ENCODE results near the gene THNSL1.
A peak's percentile ranks its signal among the peaks of the same experiment; 100 is the strongest.
"Not testable (repeated sequence)": the region's sequence is repeated elsewhere in the genome, so short reads cannot be mapped to it uniquely, and the experiment has no call there.

THNSL1 gene

DNA sequence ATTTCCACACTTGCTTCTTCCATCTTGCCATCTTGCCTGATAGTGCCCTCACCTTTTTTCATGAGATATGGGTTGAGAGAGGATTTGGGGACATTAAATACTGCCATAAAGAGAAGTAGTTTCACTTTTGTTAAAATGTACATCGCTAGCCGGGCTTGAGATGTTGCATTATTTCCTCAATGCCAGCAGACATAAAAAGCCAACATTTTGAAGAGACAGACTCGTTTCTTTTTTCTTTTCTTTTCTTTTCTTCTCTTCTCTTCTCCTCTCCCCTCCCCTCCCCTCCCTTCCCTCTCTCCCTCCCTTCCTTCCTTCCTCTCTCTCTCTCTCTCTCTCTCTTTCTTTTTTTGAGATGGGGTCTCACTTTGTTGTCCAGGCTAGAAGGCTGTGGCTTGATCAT lies 18.4 kb upstream of the THNSL1 start:
- DNase-seq: no peak

DNA sequence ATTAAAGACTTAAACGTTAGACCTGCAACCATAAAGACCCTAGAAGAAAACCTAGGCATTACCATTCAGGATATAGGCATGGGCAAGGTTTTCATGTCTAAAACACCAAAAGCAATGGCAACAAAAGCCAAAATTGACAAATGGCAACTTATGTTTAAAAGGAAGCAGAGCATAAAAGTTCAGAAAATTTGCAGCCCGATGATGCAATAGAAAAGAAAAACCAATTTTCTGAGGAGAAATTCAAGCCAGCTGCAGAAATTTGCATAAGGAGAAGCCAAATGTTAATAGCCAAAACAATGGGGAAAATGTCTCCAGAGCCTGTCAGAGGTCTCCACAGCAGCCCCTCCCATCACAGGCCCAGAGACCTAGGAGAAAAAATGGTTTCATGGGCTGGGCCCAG lies 4.8 kb upstream of the THNSL1 start:
- not testable (repeated sequence) for DNase-seq

DNA sequence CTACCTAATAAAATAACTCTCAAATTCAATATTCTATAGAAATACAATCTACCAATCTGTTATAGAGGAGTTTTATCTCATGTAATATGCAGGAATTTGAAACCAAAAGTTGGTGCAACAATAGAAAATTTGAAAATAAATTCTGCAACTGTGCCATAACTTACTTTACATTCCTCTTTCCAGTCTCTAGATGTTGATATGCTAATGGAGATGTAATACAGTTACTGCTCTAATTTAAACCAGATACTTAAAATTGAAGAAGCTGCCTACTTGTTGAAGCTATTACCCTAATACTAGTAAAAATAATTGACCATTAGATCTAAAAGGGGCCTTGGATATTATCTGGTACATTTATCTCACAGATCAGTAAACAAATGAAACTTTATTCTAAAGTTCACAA lies 1.8 kb upstream of the THNSL1 start:
- DNase-seq: no peak

DNA sequence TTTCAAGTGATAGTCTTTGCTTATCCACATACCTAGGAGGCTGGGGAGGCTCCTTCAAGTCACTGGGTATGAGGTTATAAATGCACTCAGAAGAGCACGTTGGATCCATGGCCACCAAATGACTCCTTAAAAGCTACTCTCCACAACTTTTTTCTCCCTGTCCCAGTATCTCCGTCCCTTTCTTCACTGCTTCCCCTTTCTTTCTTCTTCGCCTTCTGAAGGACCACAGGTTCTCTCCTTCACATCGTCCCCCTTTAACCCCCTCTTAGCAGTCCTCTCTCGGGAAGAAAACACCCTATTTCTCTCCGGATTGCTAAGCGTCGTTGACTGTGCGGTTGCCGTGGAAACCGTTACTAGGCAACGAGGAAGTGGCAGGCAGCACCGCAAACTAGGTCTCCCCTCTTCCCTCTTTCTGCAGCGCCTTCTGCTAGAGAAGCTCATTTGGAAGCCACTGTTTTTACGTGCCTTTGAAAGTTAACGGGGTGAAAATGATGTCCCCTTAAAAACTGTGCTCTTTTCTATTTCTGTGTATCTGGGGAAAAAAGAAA lies 510 bp upstream of the THNSL1 start, which contains the start of gene ENKUR:
TSS of gene ENKUR (minus strand) at position 331 of the 548 bp plus-strand sequence. CDS start at position 109, 222 bp downstream.
- peak; percentile 64 to 90 for DNase-seq

DNA sequence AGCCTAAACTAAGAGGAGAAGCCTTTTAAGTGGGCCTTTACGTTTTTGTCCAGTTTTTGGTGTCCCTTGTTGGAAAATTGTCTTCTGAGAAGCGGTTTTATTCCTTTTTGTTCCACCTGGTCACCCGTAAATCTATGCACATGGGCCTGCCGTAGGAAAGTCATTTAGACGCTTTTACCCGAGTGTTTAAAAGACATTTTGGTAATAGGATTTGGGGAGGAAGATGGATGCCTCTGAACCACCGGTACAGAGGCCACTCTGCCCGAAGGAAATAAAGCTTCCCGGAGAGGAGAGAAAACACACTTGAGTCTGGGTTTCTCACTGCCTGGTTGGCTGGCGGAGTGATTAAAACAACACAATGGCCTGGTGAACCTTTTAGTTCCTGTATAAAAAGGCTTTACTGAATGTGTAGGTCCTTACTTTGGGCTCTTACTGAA lies 760 bp downstream of the THNSL1 start:
- peak; percentile 0 to 46 for DNase-seq

DNA sequence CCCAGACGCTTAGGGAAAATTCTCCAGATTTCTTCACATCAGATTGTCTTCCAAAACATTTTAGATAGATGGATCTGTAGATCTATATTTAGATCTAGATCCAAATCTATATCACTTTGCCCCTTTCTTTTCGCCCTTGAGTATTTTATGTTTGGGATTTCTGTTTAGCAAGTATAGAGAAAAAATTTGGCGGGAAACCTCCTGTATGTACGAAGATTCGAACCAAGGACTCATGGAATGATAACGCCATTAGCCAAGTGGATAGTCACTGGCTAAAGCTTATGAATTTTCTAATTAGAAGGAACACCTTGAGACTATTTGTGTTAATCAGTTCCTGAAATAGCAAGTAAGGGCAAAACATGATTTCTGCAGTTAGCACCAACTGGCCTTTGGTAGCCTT lies 1.2 kb downstream of the THNSL1 start:
- no peak for DNase-seq

DNA sequence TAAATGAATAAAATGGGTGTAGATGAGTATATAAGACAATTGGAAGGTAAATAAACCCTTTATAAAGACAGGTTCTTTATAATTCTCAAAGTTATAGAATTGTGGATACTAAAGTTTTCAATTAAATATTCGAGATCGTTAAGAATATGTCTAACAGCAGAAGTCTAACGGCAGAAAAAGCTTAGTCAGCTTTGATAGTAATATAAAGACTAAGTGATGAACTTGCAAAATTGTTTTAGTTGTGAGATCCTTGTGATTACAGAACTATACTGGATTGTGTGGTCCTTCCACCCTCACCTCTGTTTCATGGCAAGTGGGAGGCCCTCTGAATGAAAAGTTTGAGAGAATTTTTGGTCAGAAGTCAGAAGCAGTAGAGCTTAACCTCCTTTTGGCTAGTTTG lies 2.3 kb downstream of the THNSL1 start:
- DNase-seq: no peak

DNA sequence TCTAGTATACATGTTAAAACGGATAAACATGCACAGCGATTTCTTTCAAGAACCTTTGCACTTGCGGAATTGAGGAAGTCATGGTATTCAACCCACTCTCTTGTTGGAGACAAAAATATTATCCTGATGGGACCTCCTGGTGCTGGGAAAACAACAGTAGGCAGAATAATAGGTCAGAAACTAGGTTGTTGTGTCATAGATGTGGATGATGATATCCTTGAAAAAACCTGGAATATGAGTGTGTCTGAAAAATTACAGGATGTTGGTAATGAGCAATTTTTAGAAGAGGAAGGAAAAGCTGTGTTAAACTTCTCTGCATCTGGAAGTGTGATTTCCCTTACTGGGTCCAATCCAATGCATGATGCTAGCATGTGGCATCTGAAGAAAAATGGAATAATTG lies 6.9 kb downstream of the THNSL1 start:
- no peak for DNase-seq

DNA sequence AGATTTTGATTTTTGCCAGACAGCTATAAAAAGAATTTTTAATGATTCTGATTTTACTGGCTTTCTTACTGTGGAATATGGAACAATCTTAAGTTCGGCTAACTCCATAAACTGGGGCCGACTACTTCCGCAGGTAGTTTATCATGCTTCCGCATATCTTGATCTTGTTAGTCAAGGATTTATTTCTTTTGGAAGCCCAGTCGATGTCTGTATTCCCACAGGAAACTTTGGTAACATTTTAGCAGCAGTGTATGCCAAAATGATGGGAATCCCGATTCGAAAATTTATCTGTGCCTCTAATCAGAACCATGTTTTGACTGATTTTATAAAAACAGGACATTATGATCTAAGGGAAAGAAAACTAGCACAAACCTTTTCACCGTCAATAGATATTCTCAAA lies 8.1 kb downstream of the THNSL1 start:
- no peak for DNase-seq

DNA sequence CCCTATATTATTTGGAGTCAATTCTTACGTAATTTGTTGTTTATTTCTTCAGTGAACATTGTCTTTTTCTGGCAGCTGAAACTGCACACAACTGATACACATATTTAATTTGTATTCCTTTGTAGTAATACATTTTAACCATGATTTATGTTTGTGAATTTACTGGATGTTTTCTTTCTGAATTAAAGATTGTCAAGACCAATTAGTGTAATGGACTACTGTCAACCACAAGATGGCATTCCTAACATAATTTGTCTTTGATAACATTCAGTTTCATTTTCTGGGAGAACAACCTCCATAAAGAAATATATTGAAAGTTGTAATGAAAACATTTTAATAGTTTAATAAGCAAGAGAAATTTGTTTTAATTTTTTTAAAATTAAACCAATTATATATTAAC lies 10.1 kb downstream of the THNSL1 start:
- DNase-seq: no peak

DNA sequence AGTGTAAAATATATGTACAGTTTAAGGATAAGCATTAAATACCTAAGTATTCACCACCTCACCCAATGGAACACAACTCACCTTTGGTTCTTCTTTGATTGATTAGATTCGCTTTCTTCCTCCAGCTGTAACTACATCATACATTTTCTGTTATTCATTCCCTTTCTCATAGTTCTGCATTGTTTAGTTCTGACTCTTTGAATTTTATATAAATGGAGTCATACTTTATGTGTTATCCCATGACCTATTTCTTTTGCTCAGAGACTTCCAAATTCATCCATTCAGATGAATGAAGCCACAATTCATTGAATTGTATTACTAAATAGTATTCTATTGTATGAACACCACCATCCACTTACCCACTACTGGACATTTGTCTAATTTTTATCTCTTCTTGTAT lies 12.3 kb downstream of the THNSL1 start:
- no peak for DNase-seq

DNA sequence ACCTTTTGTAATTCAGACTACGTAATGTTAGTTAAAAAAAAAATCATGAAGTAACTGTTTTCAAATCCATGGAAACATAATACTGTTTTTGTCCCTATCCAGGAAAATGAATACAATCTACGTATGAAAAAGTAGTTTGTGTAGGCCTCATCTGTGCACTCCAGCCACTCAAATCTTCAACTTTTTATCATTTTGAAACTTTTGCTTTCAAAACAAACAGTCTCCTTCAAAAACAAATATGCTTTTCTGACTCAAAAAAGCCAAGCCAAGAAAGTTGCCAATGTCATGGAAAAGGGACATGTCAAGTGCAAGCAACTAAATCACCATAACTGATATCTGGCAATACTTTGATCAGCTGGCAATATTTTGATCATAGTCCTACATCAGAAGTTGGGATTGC lies 13.1 kb downstream of the THNSL1 start:
- DNase-seq: no peak

DNA sequence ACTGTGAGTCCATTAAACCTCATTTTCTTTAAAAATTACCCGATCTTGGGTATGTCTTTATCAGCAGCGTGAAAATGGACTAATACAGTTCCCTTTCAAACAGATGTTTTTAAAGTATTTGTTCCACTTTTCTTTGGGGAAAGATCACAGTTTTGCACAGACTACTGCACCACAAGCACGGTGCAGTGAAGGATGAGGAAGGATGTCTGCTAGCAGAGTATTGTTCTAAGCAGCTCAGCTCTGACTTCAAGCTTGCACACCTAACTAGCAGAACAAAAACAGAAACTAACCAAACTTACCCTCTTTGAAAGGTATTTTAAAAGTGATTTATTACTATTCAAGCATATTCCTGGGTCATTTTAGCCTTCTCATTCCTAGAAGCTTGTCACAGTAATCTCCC lies 20.0 kb downstream of the THNSL1 start:
- DNase-seq: no peak

DNA sequence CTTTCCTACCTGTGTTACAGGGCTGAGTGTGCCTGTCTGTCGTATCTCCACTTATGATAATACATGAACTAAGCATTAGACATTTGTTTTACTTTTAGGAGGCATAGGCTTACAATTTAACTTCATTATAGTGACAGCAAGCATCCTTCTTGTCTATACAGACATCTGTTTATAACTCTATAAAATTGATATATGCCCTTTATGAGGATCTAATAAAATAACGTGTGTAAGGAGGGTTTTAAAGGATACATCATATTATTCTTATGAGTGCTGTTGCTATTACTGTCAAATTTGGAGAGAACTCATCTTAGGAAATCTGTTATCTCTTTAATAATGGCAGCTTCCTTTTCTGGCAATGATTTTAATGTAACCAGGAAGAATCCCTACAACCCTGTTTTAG lies 21.9 kb downstream of the THNSL1 start:
- no peak for DNase-seq

DNA sequence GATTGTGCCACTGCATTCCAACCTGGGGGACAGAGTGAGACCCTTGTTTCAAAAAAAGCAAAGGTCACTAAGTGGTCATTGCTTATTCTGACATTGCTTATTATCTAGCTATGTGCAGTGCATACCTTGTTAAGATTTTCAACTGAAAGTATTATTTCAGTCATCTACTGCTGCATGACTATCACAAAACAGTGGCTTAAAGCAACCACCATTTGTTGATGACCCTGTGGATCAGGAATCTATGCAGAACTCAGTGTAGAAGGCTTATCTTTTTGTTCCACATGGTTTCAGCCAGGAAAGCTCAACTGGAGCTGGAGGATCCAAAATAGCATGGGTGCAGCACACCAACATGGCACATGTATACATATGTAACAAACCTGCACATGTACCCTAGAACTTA lies 23.1 kb downstream of the THNSL1 start:
- DNase-seq: no peak

DNA sequence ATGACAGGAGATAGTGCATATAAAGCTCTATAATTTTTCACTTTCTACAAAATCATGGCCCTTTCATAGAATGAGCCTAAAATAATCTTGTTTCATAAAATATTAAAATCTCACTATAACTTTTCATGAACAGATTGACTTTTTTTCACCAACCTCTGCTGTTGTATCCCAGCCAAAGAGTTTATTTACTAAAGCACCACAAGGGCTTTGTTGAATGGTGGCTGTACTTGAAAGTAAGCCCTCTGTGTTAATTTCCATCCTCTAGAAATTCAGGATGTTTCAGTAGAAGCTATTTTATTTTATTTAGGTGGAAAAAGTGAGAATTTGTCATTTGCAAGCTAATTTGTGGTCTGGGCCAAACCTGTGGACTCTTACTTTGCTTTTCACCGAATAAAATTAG lies 30.2 kb downstream of the THNSL1 start:
- no peak for DNase-seq

DNA sequence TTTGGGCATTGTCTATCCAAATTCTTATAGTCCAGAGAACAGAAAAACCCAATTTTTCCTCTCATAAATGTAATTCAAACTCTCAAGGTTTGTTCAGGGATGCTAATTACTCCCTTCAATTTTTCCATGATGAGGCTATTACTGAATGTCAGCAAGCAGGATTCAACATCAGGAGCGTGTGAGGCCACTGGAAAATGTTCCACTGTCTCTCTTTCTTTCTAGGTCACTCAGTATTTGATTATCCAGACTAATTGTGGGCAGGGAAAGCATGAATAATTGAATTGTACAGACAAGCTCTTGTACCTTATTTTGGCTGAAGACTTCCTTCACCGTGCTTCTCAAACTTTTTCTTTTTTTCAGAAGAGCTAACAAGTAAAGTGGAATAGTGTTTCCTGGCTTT lies 30.7 kb downstream of the THNSL1 start:
- no peak for DNase-seq

DNA sequence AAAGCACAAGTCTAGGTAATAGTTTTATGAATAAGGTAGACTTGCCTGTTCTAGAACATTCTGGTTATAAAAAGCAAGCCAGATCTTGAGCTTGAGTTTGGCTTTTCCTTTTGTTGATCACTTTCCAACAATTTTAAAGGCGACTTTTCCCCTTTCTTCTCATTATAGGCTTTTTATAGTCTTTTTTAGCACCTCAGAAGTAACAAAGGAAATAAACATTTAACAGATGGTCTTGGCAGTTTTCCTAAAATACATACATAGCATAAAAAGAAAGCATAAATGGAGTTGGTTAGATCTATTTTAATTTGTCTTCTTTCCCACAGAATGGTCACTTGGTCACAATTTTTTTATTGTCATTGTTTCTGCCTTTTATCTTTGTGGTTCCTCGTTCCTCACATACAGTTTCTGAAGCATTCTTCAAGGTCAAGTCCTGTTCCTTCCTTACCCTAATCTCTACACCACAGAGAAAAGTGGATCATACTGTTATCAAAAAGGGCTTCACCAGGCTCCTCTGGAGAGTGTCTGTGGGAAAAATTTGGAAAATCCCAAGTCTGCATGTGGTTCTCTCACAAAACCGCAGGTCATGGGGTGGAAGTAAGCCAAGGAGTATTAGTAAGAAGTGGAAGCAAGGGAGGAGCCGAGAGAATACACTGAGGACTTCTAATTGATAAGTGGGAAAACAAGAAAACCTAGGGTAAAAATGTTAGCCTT lies 31.3 kb downstream of the THNSL1 start:
- no peak for DNase-seq

DNA sequence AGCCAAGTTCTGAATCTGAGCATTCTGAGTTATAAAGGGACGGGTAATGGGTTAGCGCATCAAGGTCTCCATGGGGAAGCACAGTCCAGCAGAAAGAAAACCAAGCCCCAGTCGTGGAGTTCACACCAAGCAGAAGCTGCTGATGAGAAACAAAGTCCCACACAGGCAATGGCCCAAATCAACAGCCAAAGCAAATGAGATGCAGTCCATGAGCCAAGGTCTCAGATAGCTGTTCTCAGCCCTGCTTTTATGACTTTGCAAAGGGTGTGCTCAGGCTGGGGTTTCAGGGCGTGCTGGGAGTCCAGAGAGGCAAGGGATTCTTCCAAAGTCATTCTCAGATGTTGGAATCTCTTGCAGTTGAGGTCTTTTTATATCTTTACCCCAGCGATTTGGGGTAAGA lies 32.0 kb downstream of the THNSL1 start:
- no peak for DNase-seq

DNA sequence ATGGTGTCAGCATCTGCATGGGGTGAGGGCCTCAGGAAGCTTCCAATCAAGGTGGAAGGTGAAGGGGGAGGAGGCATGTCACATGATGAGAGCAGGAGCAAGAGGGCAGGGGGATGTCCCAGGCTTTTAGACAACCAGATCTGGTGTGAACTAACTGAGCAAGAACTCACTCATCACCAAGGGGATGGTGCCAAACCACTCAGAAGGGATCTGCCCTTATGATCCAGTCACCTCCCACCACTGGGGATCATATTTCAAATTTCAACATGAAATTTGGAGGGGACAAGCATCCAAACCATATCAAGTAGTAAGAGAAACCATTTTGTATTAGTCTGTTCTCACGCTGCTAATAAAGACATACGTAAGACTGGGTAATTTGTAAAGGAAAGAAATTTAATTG lies 33.6 kb downstream of the THNSL1 start:
- DNase-seq: no peak

DNA sequence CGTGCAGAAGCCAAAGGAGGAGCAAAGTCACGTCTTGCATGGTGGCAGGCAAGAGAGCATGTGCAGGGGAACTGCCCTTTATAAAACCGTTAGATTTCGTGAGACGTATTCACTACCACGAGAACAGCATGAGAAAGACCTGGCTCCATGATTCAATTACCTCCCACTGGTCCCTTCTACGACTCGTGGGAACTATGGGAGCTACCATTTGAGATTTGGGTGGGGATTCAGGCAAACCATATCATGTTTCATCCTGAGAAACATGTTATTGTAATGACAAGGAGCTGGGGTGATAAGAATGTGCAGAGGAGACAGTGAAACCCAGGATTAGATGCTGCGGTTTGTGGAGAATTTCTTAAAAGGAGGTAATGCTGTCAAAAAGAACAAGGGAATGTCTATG lies 34.0 kb downstream of the THNSL1 start:
- DNase-seq: no peak

DNA sequence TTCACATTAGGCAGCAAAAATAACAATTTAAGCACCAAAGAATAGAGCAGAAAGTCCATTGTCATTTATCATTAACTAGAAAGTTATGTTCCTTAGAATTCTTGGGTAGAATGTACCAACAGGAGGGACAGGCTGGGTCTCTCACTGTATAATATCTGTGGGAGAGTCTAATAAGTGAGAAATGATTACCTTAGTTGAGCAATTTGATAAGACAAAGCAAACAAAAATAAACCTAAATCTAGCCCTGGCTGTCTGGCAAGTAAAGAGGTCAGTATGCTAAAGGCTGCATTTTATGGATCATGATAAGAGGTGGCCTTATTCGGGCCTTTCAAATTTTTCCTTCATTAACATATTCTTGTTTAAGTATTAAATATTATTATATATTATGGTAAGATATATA lies 35.6 kb downstream of the THNSL1 start:
- no peak for DNase-seq

DNA sequence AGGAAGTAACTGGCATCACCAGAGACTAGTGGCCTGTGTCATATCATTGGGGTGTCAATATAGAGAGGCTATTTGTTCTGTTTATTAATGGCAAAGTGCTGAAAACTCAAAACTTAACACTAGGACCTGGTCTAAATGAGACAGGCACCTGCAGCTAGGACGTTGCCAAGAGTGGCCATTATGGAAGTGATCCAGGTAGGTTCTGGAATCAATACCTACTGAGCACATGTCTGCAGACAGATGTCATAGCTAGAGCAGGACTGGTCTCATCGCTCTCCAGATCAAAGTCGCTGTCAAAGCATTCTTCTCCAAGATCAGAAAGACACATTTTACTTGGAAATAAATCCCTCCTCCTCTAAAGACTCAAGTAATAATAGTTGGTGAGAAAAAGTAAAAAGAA lies 40.3 kb downstream of the THNSL1 start:
- DNase-seq: no peak

DNA sequence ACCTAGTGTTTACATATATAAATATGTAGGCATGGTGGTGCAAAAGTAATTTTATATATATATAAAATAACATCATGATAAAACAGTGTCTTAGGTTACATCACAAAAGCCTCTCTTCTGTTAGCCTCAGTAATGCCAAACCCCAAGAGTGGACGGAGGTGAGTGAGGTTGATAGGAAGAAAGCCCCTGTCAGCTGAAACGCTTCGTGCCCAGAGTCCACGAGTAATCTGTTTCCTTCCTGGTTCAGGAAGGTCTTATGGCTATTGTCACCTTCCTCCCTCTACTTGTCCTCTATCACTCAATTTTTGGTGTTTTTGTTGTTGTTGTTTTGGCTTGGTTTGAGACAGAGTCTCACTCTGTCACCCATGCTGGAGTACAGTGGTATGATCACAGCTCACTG lies 41.5 kb downstream of the THNSL1 start:
- DNase-seq: no peak

DNA sequence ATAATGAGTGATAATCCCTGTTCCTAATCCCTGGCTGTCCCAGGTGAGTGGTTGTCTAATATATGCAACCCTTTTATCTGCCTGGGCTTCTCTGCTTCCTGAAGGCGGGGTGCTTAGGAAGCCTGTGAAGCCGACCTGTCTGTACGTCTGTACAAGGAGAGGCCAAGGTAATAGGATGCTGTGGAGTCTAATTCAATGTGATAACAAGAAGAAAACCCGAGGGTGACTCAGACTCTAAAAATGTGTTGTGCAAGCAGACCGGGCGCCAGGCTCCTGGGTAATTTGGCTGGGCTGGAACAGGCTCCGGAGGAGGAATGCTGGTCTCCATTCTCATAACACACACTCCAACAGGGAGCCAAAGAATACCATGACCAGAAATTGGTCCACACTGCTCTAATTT lies 43.6 kb downstream of the THNSL1 start:
- DNase-seq: no peak
